ENCODE measurements around the gene BRD4. TPM values are rescaled to one million over a fixed set of nuclear protein-coding genes. Genes with fewer than 3 reads are reported as not detected.

Gene BRD4
- total and polyA plus RNA-seq, 2 donors from 2014 or later: 14.3 to 107 TPM

DNA sequence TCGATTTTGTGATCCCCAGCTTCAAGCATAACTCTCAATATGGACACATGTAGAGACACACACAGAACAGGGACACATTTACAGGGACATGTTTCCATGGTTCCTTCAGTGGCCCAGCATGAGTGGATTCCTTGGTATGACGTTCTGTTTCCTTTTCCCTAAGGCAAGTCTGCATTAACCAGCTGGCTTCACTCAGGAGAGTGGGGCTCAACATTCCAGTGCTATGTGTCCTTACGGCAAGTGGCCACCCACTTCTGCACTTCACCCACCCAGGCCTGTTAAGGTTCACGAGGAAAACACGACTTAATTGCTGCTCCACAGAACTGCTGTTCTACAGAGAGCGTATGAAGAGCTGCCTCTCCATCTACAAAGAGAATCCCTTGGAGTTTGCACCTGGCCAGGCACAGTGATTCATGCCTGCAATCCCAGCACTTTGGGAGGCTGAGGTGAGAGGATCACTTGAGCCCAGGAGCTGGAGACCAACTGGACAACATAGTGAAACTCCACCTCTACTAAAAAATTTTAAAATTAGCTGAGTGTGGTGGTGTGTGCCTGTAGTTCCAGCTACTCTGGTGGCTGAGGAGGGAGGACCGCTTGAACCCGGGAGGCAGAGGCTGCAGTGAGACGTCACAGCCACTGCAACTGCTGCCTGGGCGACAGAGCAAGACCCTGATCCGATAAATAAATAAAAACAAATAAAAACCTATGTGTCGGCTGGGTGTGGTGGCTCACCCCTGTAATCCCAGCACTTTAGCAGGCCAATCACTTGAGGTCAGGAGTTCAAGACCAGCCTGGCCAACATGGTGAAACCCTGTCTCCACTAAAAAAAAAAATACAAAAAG lies 32.5 kb downstream of the BRD4 start:
- Histone ChIP-seq H3K27ac (ENCODE audit: low read depth in 2 of 2, low read length in 2 of 2) (peak overlapping the region in 1 of 2 donors; percentile 14), H3K9ac (ENCODE audit: low read length in 3 of 3) (no peak overlapping the region), H3K4me3 (ENCODE audit: low read length in 3 of 3) (no peak overlapping the region), H3K9me3 (ENCODE audit: control insufficient read depth in 2 of 3, insufficient read depth in 1 of 3, low read length in 3 of 3) (no peaks in the 10 kb centered on the region), H3K27me3 (ENCODE audit: control insufficient read depth, insufficient read depth, low read length) (no peaks in the 10 kb centered on the region), H3K4me1 (ENCODE audit: control insufficient read depth in 2 of 3, insufficient read depth in 2 of 3, low read depth in 1 of 3, low read length in 3 of 3) (peaks cover 20 to 51% (median 38%) of the 10 kb centered on the region in 3 donors), H3K36me3 (ENCODE audit: control insufficient read depth in 2 of 3, insufficient read depth in 3 of 3, low read length in 3 of 3) (no peaks in the 10 kb centered on the region)
- peak in 3 of 5 donors; percentile 28 to 85 (median 34) for DNase-seq
- no peak for FAIRE-seq
- TF ChIP-seq, protein P1, sequence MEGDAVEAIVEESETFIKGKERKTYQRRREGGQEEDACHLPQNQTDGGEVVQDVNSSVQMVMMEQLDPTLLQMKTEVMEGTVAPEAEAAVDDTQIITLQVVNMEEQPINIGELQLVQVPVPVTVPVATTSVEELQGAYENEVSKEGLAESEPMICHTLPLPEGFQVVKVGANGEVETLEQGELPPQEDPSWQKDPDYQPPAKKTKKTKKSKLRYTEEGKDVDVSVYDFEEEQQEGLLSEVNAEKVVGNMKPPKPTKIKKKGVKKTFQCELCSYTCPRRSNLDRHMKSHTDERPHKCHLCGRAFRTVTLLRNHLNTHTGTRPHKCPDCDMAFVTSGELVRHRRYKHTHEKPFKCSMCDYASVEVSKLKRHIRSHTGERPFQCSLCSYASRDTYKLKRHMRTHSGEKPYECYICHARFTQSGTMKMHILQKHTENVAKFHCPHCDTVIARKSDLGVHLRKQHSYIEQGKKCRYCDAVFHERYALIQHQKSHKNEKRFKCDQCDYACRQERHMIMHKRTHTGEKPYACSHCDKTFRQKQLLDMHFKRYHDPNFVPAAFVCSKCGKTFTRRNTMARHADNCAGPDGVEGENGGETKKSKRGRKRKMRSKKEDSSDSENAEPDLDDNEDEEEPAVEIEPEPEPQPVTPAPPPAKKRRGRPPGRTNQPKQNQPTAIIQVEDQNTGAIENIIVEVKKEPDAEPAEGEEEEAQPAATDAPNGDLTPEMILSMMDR (IDR thresholded peaks at IDR 0.05; ENCODE audit: borderline replicate concordance, extremely low read depth, insufficient read depth): no peak
- intact Hi-C loops (cut with DNase I): no loop called here

DNA sequence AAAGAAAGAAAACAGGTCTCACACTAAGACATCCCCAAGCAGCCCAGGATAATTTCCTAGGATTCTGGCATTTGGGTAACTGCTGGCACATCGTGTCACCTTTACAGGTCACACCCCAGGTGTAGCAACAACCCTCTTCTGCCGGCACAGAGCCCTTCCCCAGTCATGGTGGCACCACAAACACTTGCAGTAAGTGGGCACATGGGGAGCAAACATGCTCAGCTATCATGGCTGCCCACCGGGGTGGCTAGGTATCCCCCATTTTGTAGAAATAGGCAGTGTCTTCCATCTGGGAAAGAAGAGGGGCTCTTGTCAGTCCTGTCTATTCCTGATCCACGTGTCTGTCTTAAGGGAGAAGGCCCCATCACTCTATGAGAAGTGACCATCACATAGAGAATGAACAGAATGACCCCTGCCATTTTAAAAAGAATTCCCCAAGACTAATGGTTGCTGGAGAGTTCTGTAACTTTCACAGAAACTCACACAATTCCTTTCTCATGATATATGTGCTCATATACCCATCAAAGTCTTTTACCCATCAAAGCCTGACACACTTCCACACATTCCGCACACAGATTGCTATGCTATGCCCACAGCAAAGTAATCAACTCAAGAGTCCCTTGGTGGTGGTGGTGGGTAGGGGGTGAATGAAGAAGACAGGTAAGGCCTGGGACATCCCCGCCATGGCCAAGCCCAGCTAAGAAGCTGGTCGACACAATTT lies 33.3 kb downstream of the BRD4 start:
- Histone ChIP-seq H3K36me3 (ENCODE audit: control insufficient read depth in 2 of 3, insufficient read depth in 3 of 3, low read length in 3 of 3) (no peaks in the 10 kb centered on the region), H3K9ac (ENCODE audit: low read length in 3 of 3) (no peak overlapping the region), H3K4me3 (ENCODE audit: low read length in 3 of 3) (no peak overlapping the region), H3K4me1 (ENCODE audit: control insufficient read depth in 2 of 3, insufficient read depth in 2 of 3, low read depth in 1 of 3, low read length in 3 of 3) (peaks cover 20 to 51% (median 37%) of the 10 kb centered on the region in 3 donors), H3K27ac (ENCODE audit: low read depth in 2 of 2, low read length in 2 of 2) (no peak overlapping the region), H3K27me3 (ENCODE audit: control insufficient read depth, insufficient read depth, low read length) (no peaks in the 10 kb centered on the region), H3K9me3 (ENCODE audit: control insufficient read depth in 2 of 3, insufficient read depth in 1 of 3, low read length in 3 of 3) (no peaks in the 10 kb centered on the region)
- intact Hi-C loops (cut with DNase I): no loop called here
- TF ChIP-seq, protein P1 (IDR thresholded peaks at IDR 0.05; ENCODE audit: borderline replicate concordance, extremely low read depth, insufficient read depth): no peak
- no peak for DNase-seq
- no peak for FAIRE-seq

DNA sequence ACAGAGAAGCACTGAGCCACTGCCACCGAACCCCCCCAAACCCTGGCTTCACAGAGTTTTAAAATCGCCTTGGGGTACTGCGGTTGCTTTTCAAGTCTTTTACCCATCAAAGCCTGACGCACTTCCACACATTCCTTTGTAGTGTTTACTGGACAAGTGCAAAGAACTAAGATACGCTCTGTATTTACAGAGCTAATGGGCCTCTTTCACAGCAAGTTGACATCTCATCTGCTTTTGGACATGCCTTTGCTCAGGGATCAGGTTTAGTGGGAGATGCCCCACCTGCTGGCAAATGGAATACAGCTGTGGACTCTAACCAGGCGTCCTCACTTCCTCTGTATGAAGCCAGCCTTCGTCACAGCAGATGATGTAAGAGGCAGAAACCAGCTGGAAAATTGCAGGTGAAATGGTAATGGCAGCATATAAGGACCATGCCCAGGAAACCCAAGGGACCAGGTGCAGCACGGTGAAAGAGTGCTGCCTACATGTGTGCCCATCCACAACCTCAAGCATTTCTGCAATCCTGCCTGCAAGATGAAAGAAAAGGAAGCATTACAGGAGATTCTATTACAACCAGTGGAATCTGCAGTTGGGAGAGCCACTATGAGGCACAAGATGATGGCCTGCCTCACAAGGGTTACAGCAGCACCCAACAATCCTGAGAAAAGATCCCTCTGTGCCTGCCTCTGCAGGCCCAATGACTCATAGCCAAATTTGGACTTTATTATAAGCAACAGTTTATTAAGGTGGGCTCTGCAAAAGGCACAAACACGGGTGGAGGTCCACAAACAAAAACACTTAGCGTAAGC lies 34.7 kb downstream of the BRD4 start:
- intact Hi-C loops (cut with DNase I): no loop called here

More for the DNA sequence above, 34.7 kb downstream of the BRD4 start:
- peaks cover 14 to 56% (median 40%) of the 10 kb centered on the region in 3 donors for H3K4me1 ChIP-seq (ENCODE audit: control insufficient read depth in 2 of 3, insufficient read depth in 2 of 3, low read depth in 1 of 3, low read length in 3 of 3)
- H3K27me3 ChIP-seq (ENCODE audit: control insufficient read depth, insufficient read depth, low read length): no peaks in the 10 kb centered on the region
- FAIRE-seq (no peak), DNase-seq (peak in 4 of 5 donors; percentile 64 to 87 (median 82))
- H3K36me3 ChIP-seq (ENCODE audit: control insufficient read depth in 2 of 3, insufficient read depth in 3 of 3, low read length in 3 of 3): no peaks in the 10 kb centered on the region
- H3K27ac ChIP-seq (ENCODE audit: low read depth in 2 of 2, low read length in 2 of 2): peak overlapping the region; percentile 37 to 41
- H3K9ac ChIP-seq (ENCODE audit: low read length in 3 of 3): no peak overlapping the region
- H3K4me3 ChIP-seq (ENCODE audit: low read length in 3 of 3): no peak overlapping the region
- TF ChIP-seq, protein P1 (IDR thresholded peaks at IDR 0.05; ENCODE audit: borderline replicate concordance, extremely low read depth, insufficient read depth): no peak
- no peaks in the 10 kb centered on the region for H3K9me3 ChIP-seq (ENCODE audit: control insufficient read depth in 2 of 3, insufficient read depth in 1 of 3, low read length in 3 of 3)

Measured in kidney (tissue), 14 donors.